Esophagus muscularis mucosa (tissue), 4 donors: ENCODE data around the gene SERPINB12. TPM values are rescaled to one million over a fixed set of nuclear protein-coding genes. Genes with fewer than 3 reads are reported as not detected.

Source experiments
- DNase-seq: peaks from one replicate; pipeline ENCODE4 v3.0.0-alpha.2; 2017; ENCODE audit errors: extremely low spot score
- H3K27ac ChIP-seq, 4 donors: fragments of 200-600 bp; sonication (generic); replicated peaks in 1 of 4; 1 replicate in 3 of 4; 2 replicates in 1 of 4; pipeline ENCODE4 v1.5.1; 2016 to 2019; ENCODE audit warnings: mild to moderate bottlenecking in 1 of 4
- H3K27me3 ChIP-seq, 4 donors: fragments of 200-600 bp; sonication (generic); one replicate each; pipeline versions ENCODE4 v1.5.1 to v1.6.0; 2016 to 2019
- H3K36me3 ChIP-seq, 4 donors: fragments of 200-600 bp; sonication (generic); one replicate each; pipeline ENCODE4 v1.5.1; 2016 to 2019
- H3K4me1 ChIP-seq, 4 donors: fragments of 200-600 bp; sonication (generic); one replicate each; pipeline ENCODE4 v1.5.1; 2016 to 2019
- H3K4me3 ChIP-seq, 4 donors: fragments of 200-600 bp; sonication (generic); 1 replicate in 2 of 4; 2 replicates in 2 of 4; pipeline ENCODE4 v1.5.1; 2016 to 2019; ENCODE audit warnings: mild to moderate bottlenecking in 4 of 4, moderate library complexity in 1 of 4
- H3K9me3 ChIP-seq, 4 donors: fragments of 200-600 bp; sonication (generic); 1 replicate in 3 of 4; 2 replicates in 1 of 4; pipeline ENCODE4 v1.5.1; 2016 to 2019
- EP300 ChIP-seq: sonication (generic); formaldehyde crosslinking; IDR thresholded peaks from one replicate; pipeline ENCODE4 v1.6.1; 2017; ENCODE audit warnings: antibody characterized with exemption
- POLR2A ChIP-seq: fragments of 450-650 bp; IDR thresholded peaks from one replicate; pipeline ENCODE4 v1.6.1; 2017; ENCODE audit warnings: antibody characterized with exemption, moderate library complexity, mild to moderate bottlenecking, low read depth
- POLR2AphosphoS5 ChIP-seq, 2 donors: sonication (generic); formaldehyde crosslinking; IDR thresholded peaks; one replicate each; pipeline ENCODE4 v1.6.1; 2017; ENCODE audit warnings: antibody characterized with exemption in 2 of 2
- WGBS: methylation state at CpG from one replicate; pipeline ENCODE4 v1.1.5; 2018; 5-methylcytosine and 5-hydroxymethylcytosine counted together
- intact Hi-C: fragments of 100-400 bp; cut with DNase I; formaldehyde crosslinking; loops from one replicate; pipeline ENCODE4 v1.15.1; 2023
- total RNA-seq, 4 donors: library from RNA; depleted of rRNA; stranded (reverse); fragments of >200 nt; gene quantifications; one replicate each; pipeline versions ENCODE4 v1.1.0 to v1.2.1, GENCODE V29; 2016
- TF ChIP-seq, protein P1 (sequence below), 3 experiments: fragments of 200-600 bp in 2 of 3; fragments of 450-650 bp in 1 of 3; sonication (generic) in 2 of 3; IDR thresholded peaks; one replicate each; pipeline ENCODE4 v1.5.1; 2017 to 2019; ENCODE audit warnings: antibody characterized with exemption in 3 of 3, mild to moderate bottlenecking in 2 of 3, moderate library complexity in 1 of 3

SERPINB12 gene
- total RNA-seq, 4 donors from 2014 or later, result not detected

DNA sequence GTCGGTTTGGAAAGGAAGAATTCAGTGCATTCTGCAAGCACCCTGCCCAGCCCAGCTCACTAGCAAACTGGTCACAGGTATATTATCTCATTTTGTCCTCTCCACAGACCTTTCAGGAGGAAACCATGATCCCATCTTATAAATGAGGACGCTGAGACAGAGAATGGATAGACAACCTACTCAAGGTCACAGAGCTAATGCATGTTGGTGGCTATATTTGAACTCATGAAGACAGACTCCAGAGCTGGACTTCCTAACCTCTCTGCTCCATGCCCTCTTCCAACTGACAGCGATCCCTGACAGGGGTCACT is 35.9 kb upstream of the SERPINB12 start:
- Histone ChIP-seq H3K9me3 (no peaks in the 10 kb centered on the region), H3K4me3 (no peak overlapping the region), H3K4me1 (no peaks in the 10 kb centered on the region), H3K36me3 (no peaks in the 10 kb centered on the region), H3K27ac (no peak overlapping the region), H3K27me3 (no peaks in the 10 kb centered on the region)
- WGBS, result 67% methylated on average over 3 of the region's 3 CpGs
- intact Hi-C loops, result no loop called here
- TF ChIP-seq, protein P1, sequence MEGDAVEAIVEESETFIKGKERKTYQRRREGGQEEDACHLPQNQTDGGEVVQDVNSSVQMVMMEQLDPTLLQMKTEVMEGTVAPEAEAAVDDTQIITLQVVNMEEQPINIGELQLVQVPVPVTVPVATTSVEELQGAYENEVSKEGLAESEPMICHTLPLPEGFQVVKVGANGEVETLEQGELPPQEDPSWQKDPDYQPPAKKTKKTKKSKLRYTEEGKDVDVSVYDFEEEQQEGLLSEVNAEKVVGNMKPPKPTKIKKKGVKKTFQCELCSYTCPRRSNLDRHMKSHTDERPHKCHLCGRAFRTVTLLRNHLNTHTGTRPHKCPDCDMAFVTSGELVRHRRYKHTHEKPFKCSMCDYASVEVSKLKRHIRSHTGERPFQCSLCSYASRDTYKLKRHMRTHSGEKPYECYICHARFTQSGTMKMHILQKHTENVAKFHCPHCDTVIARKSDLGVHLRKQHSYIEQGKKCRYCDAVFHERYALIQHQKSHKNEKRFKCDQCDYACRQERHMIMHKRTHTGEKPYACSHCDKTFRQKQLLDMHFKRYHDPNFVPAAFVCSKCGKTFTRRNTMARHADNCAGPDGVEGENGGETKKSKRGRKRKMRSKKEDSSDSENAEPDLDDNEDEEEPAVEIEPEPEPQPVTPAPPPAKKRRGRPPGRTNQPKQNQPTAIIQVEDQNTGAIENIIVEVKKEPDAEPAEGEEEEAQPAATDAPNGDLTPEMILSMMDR (IDR thresholded peaks at IDR 0.05), result no peak
- no peak for TF ChIP-seq POLR2A
- TF ChIP-seq EP300, result no peak
- TF ChIP-seq POLR2AphosphoS5 (IDR thresholded peaks at IDR 0.05), result no peak
- DNase-seq, result no peak

DNA sequence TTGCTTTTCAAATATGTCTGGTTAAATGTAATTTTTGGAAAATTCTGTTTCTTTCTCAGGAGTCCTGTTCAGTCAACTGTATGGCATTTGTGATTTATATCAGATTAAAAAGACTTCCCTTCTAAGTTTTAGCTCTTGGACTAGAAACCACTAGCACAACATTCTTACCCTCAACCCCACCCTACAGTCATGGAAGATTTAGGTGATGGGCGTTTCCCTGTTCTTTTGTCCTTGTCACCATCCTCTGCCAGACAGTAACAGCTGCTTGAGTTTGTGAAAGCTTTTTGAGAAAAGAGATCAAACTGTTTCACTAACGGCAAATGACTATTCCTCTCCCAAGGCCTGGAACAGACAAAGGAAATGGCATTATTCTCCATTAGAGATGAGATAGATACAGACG is 33.6 kb upstream of the SERPINB12 start:
- H3K4me1 ChIP-seq, result no peaks in the 10 kb centered on the region
- intact Hi-C loops, result no loop called here
- DNase-seq, result no peak
- TF ChIP-seq POLR2A, result no peak
- whole genome bisulfite sequencing, result 40% methylated on average over 3 of the region's 3 CpGs
- H3K9me3 ChIP-seq, result no peaks in the 10 kb centered on the region
- H3K36me3 ChIP-seq, result no peaks in the 10 kb centered on the region
- peaks cover 0 to 5% (median 0%) of the 10 kb centered on the region in 4 donors for H3K27me3 ChIP-seq
- H3K4me3 ChIP-seq, result no peak overlapping the region
- H3K27ac ChIP-seq, result no peak overlapping the region

DNA sequence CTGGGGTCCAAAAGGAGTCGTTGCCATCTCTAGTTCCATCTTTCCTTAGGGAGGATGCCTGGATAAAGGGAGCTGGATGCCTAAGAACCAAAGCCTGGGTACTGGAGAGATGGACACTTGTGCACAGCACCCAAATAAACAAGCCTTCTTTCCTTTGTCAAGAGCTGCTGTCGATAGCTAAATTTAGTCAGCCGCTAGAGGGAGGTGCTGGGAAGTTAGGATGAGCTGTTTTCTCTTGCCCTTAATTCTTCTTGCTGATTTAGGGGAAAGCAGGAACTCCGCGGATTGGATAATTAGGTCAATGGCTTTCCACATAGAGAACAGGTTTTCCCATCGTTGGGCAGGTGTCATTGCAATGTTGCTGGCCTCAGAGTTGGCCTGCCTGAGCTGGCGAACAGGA is 30.9 kb upstream of the SERPINB12 start:
- Histone ChIP-seq H3K4me3 (no peak overlapping the region), H3K27ac (no peak overlapping the region), H3K36me3 (no peaks in the 10 kb centered on the region), H3K4me1 (no peaks in the 10 kb centered on the region), H3K27me3 (peaks cover 0 to 5% (median 0%) of the 10 kb centered on the region in 4 donors), H3K9me3 (no peaks in the 10 kb centered on the region)
- no peak for DNase-seq
- intact Hi-C loops, result loop anchor here (10.0 kb wide), 1 partner anchor 334 kb away; no protein-coding TSS in a partner anchor
- WGBS, result 35% methylated on average over 7 of the region's 7 CpGs
- TF ChIP-seq EP300, result no peak
- TF ChIP-seq, protein P1 (IDR thresholded peaks at IDR 0.05), result peak in 2 of 3 experiments; percentile 18 to 41

DNA sequence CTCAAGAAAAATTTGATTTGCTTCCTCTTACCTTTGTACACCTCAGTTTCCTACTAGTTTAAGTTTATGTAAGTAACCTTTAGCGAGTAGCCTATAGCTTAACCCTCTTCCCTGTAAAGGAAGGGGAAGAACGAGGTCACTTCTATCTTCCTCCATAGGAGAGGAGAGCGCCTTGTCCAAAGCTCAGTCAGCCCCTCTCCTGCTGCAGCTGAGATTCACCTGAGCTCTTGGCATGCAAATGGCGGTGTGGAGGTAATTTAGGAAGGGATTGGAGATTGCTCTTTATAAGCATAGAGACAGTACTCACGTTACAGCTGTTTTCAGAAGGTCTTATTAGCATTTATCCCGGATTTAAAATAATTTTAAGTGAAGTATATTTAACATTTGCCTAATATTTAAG is 27.8 kb upstream of the SERPINB12 start:
- Histone ChIP-seq H3K4me3 (no peak overlapping the region), H3K27me3 (peaks cover 0 to 14% (median 0%) of the 10 kb centered on the region in 4 donors), H3K9me3 (no peaks in the 10 kb centered on the region), H3K36me3 (no peaks in the 10 kb centered on the region), H3K4me1 (peaks cover 0 to 4% (median 0%) of the 10 kb centered on the region in 4 donors), H3K27ac (no peak overlapping the region)
- TF ChIP-seq, protein P1 (IDR thresholded peaks at IDR 0.05), result no peak
- TF ChIP-seq POLR2AphosphoS5 (IDR thresholded peaks at IDR 0.05) (no peak), POLR2A (no peak), EP300 (no peak)
- WGBS, result 74% methylated on average over 6 of the region's 6 CpGs
- DNase-seq, result no peak
- intact Hi-C loops, result loop anchor here (10.0 kb wide), 1 partner anchor 330 kb away; no protein-coding TSS in a partner anchor

DNA sequence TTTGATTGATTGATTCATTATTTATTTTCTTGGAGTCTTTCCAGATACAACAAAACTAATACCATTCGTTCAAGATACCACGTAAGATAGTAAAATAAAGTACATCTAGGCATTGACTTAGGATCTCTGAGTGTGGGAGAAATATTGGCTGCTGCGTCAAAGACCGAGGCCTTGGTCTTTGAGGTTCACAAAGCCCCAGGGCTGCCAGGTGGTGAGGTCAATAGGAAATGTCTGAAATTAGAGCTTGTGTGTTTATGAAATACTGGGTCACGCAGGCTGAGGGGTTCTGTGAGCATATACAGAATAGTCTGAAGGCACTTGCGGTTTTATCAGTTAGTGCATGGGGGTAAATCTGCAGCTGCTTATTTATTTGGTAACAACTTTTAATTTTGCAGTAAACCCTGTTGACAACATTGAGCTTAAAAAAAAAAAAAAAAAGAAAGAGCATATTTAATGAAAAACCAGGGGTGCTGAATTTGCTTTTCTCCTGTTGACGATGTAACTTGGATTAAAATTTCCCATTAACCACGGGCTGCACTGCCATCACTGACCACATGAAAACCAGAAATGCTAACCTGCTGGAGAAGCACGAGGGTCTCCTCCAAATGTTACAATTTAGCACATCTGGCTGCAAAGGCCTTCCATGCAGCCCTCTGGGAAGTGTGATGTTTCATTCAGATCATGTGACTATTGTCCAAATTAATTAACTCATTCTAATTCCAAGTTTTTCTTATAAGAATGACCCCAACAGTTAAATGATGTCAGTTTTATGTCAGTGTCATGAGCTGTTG is 27.1 kb upstream of the SERPINB12 start:
- intact Hi-C loops, result loop anchor here (5.0 to 10.0 kb wide), 3 partner anchors 62 to 482 kb away; no protein-coding TSS in a partner anchor
- Histone ChIP-seq H3K36me3 (no peaks in the 10 kb centered on the region), H3K4me3 (no peak overlapping the region), H3K27ac (no peak overlapping the region), H3K4me1 (peaks cover 0 to 4% (median 0%) of the 10 kb centered on the region in 4 donors), H3K9me3 (no peaks in the 10 kb centered on the region), H3K27me3 (peaks cover 0 to 15% (median 0%) of the 10 kb centered on the region in 4 donors)
- no peak for DNase-seq
- WGBS, result 57% methylated on average over 9 of the region's 9 CpGs
- TF ChIP-seq POLR2AphosphoS5 (IDR thresholded peaks at IDR 0.05) (no peak), POLR2A (no peak), EP300 (no peak)
- TF ChIP-seq, protein P1 (IDR thresholded peaks at IDR 0.05), result no peak
